Astrocyte (in vitro differentiated cells and primary cell): ENCODE results near the gene HOXA10. TPM values are rescaled to one million over a fixed set of nuclear protein-coding genes. Genes with fewer than 3 reads are reported as not detected.
A peak's percentile ranks its signal among the peaks of the same experiment; 100 is the strongest.

Experiments
- DNase-seq: peaks from one replicate; pipeline ENCODE4 v3.0.0-alpha.2; 2010; ENCODE audit warnings: low read depth
- FAIRE-seq: peaks from 2 replicates; lab custom pipeline; 2011; peaks lifted over from hg19 to GRCh38; lab: Jason Lieb, UNC
- H2AFZ ChIP-seq: 2 replicates; pipeline ENCODE4 v1.6.0; 2012; ENCODE audit warnings: low read depth, low read length, inconsistent platforms
- H3K27ac ChIP-seq: 2 replicates; pipeline ENCODE4 v1.5.1; 2011; ENCODE audit warnings: low read depth, low read length, inconsistent platforms
- H3K27me3 ChIP-seq: 2 replicates; pipeline ENCODE4 v1.6.0; 2011; ENCODE audit warnings: low read length, inconsistent platforms; ENCODE audit not compliant: insufficient read depth
- H3K36me3 ChIP-seq: 2 replicates; pipeline ENCODE4 v1.5.1; 2011; ENCODE audit warnings: low read length, inconsistent platforms; ENCODE audit not compliant: insufficient read depth
- H3K4me1 ChIP-seq: 2 replicates; pipeline ENCODE4 v1.5.1; 2011; ENCODE audit warnings: low read length, inconsistent platforms; ENCODE audit not compliant: insufficient read depth
- H3K4me2 ChIP-seq: 2 replicates; pipeline ENCODE4 v1.6.0; 2012; ENCODE audit warnings: low read length, inconsistent platforms
- H3K4me3 ChIP-seq: 2 replicates; pipeline ENCODE4 v1.5.1; 2011; ENCODE audit warnings: low read depth, mild to moderate bottlenecking, low read length, inconsistent platforms; ENCODE audit not compliant: insufficient read depth
- H3K79me2 ChIP-seq: 2 replicates; pipeline ENCODE4 v1.6.0; 2012; ENCODE audit warnings: mild to moderate bottlenecking, low read length, inconsistent platforms; ENCODE audit not compliant: insufficient read depth
- H3K9ac ChIP-seq: 2 replicates; pipeline ENCODE4 v1.6.0; 2012; ENCODE audit warnings: mild to moderate bottlenecking, low read length, inconsistent platforms
- H3K9me3 ChIP-seq: 2 replicates; pipeline ENCODE4 v1.5.1; 2012; ENCODE audit warnings: low read depth, mild to moderate bottlenecking, low read length, inconsistent platforms; ENCODE audit not compliant: insufficient read depth
- H4K20me1 ChIP-seq: 2 replicates; pipeline ENCODE4 v1.6.0; 2012; ENCODE audit warnings: low read length, inconsistent platforms; ENCODE audit not compliant: insufficient read depth
- H3K27ac Mint-ChIP-seq: one replicate; pipeline ENCODE4 v1.8.0; 2021; ENCODE audit warnings: mild to moderate bottlenecking, mixed read lengths; ENCODE audit not compliant: unreplicated experiment
- H3K27me3 Mint-ChIP-seq: one replicate; pipeline ENCODE4 v1.8.0; 2021; ENCODE audit warnings: low read depth, mixed read lengths; ENCODE audit not compliant: unreplicated experiment
- H3K36me3 Mint-ChIP-seq: one replicate; pipeline ENCODE4 v1.8.0; 2021; ENCODE audit warnings: low read depth, mixed read lengths; ENCODE audit not compliant: unreplicated experiment
- H3K4me1 Mint-ChIP-seq: one replicate; pipeline ENCODE4 v1.8.0; 2021; ENCODE audit warnings: low read depth, mixed read lengths; ENCODE audit not compliant: unreplicated experiment
- H3K4me3 Mint-ChIP-seq: one replicate; pipeline ENCODE4 v1.8.0; 2021; ENCODE audit warnings: mild to moderate bottlenecking, moderate library complexity, mixed read lengths; ENCODE audit not compliant: unreplicated experiment
- H3K9me3 Mint-ChIP-seq: one replicate; pipeline ENCODE4 v1.8.0; 2021; ENCODE audit warnings: mild to moderate bottlenecking, mixed read lengths; ENCODE audit not compliant: unreplicated experiment
- EZH2 ChIP-seq: IDR thresholded peaks from 2 replicates; pipeline ENCODE4 v1.6.1; 2012; ENCODE audit warnings: mild to moderate bottlenecking, low read length, inconsistent platforms; ENCODE audit not compliant: insufficient read depth
- total RNA-seq: library from RNA; stranded (reverse); gene quantifications from 2 replicates; pipeline ENCODE4 v1.2.1, GENCODE V29; 2021
- TF ChIP-seq, protein P1 (sequence below): IDR thresholded peaks from 2 replicates; pipeline ENCODE4 v1.5.1; 2011; ENCODE audit warnings: low read depth, mild to moderate bottlenecking, inconsistent platforms, low read length, moderate library complexity; ENCODE audit not compliant: insufficient read depth

Gene HOXA10
- total RNA-seq, 1 donor from 2014 or later = not detected

DNA sequence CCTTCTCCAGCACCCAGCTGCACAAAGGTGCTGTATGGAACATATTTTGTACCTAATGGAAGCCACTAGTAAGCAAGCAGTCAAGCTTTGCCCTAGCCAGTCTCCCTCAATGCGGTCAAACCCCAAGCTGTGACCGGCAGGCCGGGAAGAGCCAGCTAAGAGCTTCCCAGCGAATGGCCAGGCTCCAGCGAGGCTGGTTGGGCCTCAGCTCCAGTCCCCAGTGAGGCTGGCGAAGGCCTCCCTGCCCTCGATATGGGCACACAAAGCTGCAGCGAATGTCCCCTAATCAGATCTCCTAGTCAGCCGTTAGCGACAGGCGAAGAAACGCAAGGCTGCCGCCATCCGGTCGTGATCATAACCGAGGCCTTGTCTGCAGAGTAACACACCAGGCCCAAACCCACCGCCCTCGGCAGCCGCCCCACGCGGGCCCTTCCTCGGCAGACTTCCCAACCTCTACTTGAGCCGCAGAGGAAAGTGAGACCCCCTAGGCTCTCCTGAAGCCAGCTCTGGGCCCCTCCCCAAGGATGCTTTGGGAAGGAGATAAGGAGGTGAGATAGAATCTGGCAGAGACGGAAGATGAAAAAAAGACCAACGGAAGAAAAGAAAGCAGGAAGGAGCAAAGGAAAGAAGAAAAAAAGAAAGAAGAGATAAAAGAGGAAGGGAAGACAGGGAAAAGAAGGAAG is 5.7 kb downstream of the HOXA10 start:
- H3K9me3 Mint-ChIP-seq = peaks cover 35% of the 10 kb centered on the region
- Histone ChIP-seq H3K4me3 (no peak overlapping the region), H3K27ac (no peak overlapping the region), H3K27me3 (peaks cover 95% of the 10 kb centered on the region), H3K4me2 (no peak overlapping the region), H3K9me3 (peaks cover 12% of the 10 kb centered on the region), H2AFZ (no peak overlapping the region), H4K20me1 (peaks cover 6% of the 10 kb centered on the region), H3K36me3 (no peaks in the 10 kb centered on the region), H3K9ac (no peak overlapping the region), H3K4me1 (peaks cover 4% of the 10 kb centered on the region), H3K79me2 (no peaks in the 10 kb centered on the region)
- H3K27me3 Mint-ChIP-seq = peaks cover 73% of the 10 kb centered on the region
- H3K4me1 Mint-ChIP-seq = no peaks in the 10 kb centered on the region
- FAIRE-seq = no peak
- peak; percentile 22 for TF ChIP-seq EZH2
- TF ChIP-seq, protein P1, sequence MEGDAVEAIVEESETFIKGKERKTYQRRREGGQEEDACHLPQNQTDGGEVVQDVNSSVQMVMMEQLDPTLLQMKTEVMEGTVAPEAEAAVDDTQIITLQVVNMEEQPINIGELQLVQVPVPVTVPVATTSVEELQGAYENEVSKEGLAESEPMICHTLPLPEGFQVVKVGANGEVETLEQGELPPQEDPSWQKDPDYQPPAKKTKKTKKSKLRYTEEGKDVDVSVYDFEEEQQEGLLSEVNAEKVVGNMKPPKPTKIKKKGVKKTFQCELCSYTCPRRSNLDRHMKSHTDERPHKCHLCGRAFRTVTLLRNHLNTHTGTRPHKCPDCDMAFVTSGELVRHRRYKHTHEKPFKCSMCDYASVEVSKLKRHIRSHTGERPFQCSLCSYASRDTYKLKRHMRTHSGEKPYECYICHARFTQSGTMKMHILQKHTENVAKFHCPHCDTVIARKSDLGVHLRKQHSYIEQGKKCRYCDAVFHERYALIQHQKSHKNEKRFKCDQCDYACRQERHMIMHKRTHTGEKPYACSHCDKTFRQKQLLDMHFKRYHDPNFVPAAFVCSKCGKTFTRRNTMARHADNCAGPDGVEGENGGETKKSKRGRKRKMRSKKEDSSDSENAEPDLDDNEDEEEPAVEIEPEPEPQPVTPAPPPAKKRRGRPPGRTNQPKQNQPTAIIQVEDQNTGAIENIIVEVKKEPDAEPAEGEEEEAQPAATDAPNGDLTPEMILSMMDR = no peak
- DNase-seq = no peak
- H3K27ac Mint-ChIP-seq = peak overlapping the region; percentile 53
- no peak overlapping the region for H3K4me3 Mint-ChIP-seq
- no peaks in the 10 kb centered on the region for H3K36me3 Mint-ChIP-seq

DNA sequence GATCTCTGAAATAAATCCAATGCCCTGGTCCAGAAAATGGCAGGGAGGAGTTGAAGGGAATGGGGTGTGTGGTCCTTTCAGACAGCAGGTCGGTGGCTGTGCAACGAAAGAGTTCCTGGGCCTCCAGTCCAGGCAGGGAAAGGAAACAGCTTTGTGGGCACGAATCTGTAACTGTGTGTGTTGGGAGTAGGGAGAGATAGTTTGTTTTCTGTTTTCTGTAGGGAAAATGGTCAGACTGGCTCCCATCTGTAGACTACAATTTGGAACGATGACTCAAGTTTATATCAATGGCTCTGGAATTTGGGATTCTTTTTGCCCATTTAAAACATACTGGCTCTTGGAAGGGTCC is 6.2 kb downstream of the HOXA10 start:
- Histone ChIP-seq H3K9me3 (peaks cover 12% of the 10 kb centered on the region), H3K4me2 (no peak overlapping the region), H3K4me1 (no peaks in the 10 kb centered on the region), H3K36me3 (no peaks in the 10 kb centered on the region), H3K27me3 (peaks cover 97% of the 10 kb centered on the region), H2AFZ (no peak overlapping the region), H3K79me2 (no peaks in the 10 kb centered on the region), H4K20me1 (peaks cover 6% of the 10 kb centered on the region), H3K4me3 (no peak overlapping the region), H3K9ac (no peak overlapping the region), H3K27ac (no peak overlapping the region)
- Mint-ChIP-seq H3K9me3 (peaks cover 35% of the 10 kb centered on the region), H3K27me3 (peaks cover 78% of the 10 kb centered on the region), H3K4me1 (no peaks in the 10 kb centered on the region), H3K4me3 (no peak overlapping the region), H3K36me3 (no peaks in the 10 kb centered on the region), H3K27ac (no peak overlapping the region)
- FAIRE-seq (peak; percentile 9), DNase-seq (no peak)
- no peak for TF ChIP-seq EZH2
- TF ChIP-seq, protein P1 = no peak
